Jurkat, Clone E6-1 (cell line): ENCODE results near the gene DLGAP5.
A peak's percentile ranks its signal among the peaks of the same experiment; 100 is the strongest.

Experiments
- DNase-seq: peaks from one replicate; pipeline ENCODE4 v3.0.0-alpha.2; 2011; ENCODE audit warnings: low read depth, low spot score
- H3K4me3 ChIP-seq: 2 replicates; pipeline ENCODE4 v1.5.1; 2011; ENCODE audit warnings: mild to moderate bottlenecking, low read length, control low read depth, moderate library complexity

DLGAP5 gene

GRCh38 chr14:55192054-55192621, 753 bp upstream of the DLGAP5 start:
- no peak for DNase-seq
- peak overlapping the region; percentile 92 for H3K4me3 ChIP-seq

- H3K4me3 ChIP-seq, result peak overlapping the region; percentile 92
- DNase-seq, result no peak
Measured at GRCh38 chr14:55190906-55191202, 531 bp downstream of the DLGAP5 start.

- no peak for DNase-seq
- H3K4me3 ChIP-seq, result no peak overlapping the region
Measured at GRCh38 chr14:55188686-55189295, 2.6 kb downstream of the DLGAP5 start.

- DNase-seq, result no peak
- no peak overlapping the region for H3K4me3 ChIP-seq
Measured at GRCh38 chr14:55180434-55180833, 11.0 kb downstream of the DLGAP5 start.

GRCh38 chr14:55180006-55180405, 11.4 kb downstream of the DLGAP5 start:
- DNase-seq, result no peak
- H3K4me3 ChIP-seq, result no peak overlapping the region

GRCh38 chr14:55170526-55170925, 20.9 kb downstream of the DLGAP5 start:
- H3K4me3 ChIP-seq, result no peak overlapping the region
- DNase-seq, result no peak

- DNase-seq, result peak; percentile 20
- H3K4me3 ChIP-seq, result no peak overlapping the region
Measured at GRCh38 chr14:55160989-55161388, 30.4 kb downstream of the DLGAP5 start.

GRCh38 chr14:55158412-55158811, 33.0 kb downstream of the DLGAP5 start:
- H3K4me3 ChIP-seq, result no peak overlapping the region
- no peak for DNase-seq

- H3K4me3 ChIP-seq, result no peak overlapping the region
- DNase-seq, result no peak
Measured at GRCh38 chr14:55157080-55157479, 34.3 kb downstream of the DLGAP5 start.

- H3K4me3 ChIP-seq, result no peak overlapping the region
- no peak for DNase-seq
Measured at GRCh38 chr14:55153951-55154350, 37.4 kb downstream of the DLGAP5 start.

- no peak for DNase-seq
Measured at GRCh38 chr14:55152052-55152753, 39.2 kb downstream of the DLGAP5 start.

GRCh38 chr14:55151601-55152000, 39.8 kb downstream of the DLGAP5 start:
- H3K4me3 ChIP-seq, result no peak overlapping the region
- no peak for DNase-seq

More at GRCh38 chr14:55152052-55152753, 39.2 kb downstream of the DLGAP5 start:
- no peak overlapping the region for H3K4me3 ChIP-seq

GRCh38 chr14:55146425-55146824, 45.0 kb downstream of the DLGAP5 start:
- H3K4me3 ChIP-seq, result no peak overlapping the region
- DNase-seq, result peak; percentile 15

- no peak for DNase-seq
- H3K4me3 ChIP-seq, result no peak overlapping the region
Measured at GRCh38 chr14:55142466-55142865, 48.9 kb downstream of the DLGAP5 start.

- DNase-seq, result no peak
- H3K4me3 ChIP-seq, result no peak overlapping the region
Measured at GRCh38 chr14:55141825-55142224, 49.6 kb downstream of the DLGAP5 start.

- H3K4me3 ChIP-seq, result no peak overlapping the region
- no peak for DNase-seq
Measured at GRCh38 chr14:55139696-55140509, 51.5 kb downstream of the DLGAP5 start.

GRCh38 chr14:55139141-55139540, 52.2 kb downstream of the DLGAP5 start:
- DNase-seq, result no peak
- no peak overlapping the region for H3K4me3 ChIP-seq

- DNase-seq, result no peak
- no peak overlapping the region for H3K4me3 ChIP-seq
Measured at GRCh38 chr14:55138091-55138490, 53.3 kb downstream of the DLGAP5 start.

GRCh38 chr14:55136885-55137786, 54.2 kb downstream of the DLGAP5 start:
- no peak for DNase-seq
- no peak overlapping the region for H3K4me3 ChIP-seq
